HG03025 (cell line): ENCODE data around the gene PSMG1.

Experiments used
- ATAC-seq: cut with Tn5 transposase; IDR thresholded peaks from one replicate; pipeline ENCODE4 v1.9.1; 2021; ENCODE audit warnings: mild to moderate bottlenecking, moderate library complexity; ENCODE audit not compliant: unreplicated experiment, low FRiP score

PSMG1 gene

DNA sequence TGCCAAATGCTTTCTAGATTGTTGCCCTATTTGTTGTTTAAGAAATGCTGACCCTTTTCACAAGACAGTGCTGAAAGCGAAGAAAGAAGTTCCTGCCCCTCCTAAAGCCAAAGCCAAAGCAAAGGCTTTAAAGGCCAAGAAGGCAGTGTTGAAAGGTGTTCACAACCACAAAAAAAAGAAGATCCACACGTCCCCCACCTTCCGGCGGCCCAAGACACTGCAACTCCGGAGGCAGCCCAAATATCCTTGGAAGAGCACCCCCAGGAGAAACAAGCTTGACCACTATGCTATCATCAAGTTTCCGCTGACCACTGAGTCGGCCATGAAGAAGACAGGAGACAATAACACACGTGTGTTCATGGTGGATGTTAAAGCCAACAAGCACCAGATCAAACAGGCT, 55.7 kb downstream of the PSMG1 start:
- no peak for ATAC-seq

GRCh38 chr21:39126486-39126806, 56.8 kb downstream of the PSMG1 start:
- ATAC-seq, result no peak

- no peak for ATAC-seq
Measured at GRCh38 chr21:39125752-39126485, 57.3 kb downstream of the PSMG1 start.
